Esophagus squamous epithelium (tissue), 4 donors: ENCODE measurements around the gene PSG1.
"Not testable (repeated sequence)": the region's sequence is repeated elsewhere in the genome, so short reads cannot be mapped to it uniquely, and the experiment has no call there.

Experiments used
- POLR2A ChIP-seq, 4 donors: fragments of 450-650 bp; IDR thresholded peaks; one replicate each; pipeline ENCODE4 v1.6.1; 2017; ENCODE audit warnings: antibody characterized with exemption in 4 of 4, mild to moderate bottlenecking in 4 of 4, moderate library complexity in 3 of 4
- TF ChIP-seq, protein P1 (sequence below), 6 experiments: fragments of 450-650 bp in 4 of 6; fragments of 200-600 bp in 2 of 6; sonication (generic) in 2 of 6; IDR thresholded peaks; one replicate each; pipeline ENCODE4 v1.5.1; 2016 to 2019; ENCODE audit warnings: antibody characterized with exemption in 6 of 6, mild to moderate bottlenecking in 4 of 6, moderate library complexity in 4 of 6

DNA sequence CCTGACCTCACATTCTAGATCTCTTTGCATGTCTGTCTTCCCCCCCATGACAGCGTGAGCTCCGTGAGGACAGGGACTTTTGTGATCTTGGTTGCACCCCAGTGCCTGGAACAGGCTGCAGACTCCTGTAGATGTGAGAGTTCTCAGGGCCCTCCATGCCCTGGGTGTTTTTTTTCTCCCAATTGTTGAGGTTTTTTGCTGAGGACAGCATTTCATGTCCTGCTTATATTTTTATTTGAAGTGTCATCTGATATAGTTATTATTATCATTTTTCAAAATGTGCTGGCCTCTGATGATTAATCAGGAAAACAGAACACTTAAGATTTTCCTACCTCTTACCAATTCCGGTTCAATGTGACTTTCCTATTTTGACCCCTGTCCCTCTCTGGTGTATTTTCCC is 24.8 kb downstream of the PSG1 start:
- TF ChIP-seq, protein P1, sequence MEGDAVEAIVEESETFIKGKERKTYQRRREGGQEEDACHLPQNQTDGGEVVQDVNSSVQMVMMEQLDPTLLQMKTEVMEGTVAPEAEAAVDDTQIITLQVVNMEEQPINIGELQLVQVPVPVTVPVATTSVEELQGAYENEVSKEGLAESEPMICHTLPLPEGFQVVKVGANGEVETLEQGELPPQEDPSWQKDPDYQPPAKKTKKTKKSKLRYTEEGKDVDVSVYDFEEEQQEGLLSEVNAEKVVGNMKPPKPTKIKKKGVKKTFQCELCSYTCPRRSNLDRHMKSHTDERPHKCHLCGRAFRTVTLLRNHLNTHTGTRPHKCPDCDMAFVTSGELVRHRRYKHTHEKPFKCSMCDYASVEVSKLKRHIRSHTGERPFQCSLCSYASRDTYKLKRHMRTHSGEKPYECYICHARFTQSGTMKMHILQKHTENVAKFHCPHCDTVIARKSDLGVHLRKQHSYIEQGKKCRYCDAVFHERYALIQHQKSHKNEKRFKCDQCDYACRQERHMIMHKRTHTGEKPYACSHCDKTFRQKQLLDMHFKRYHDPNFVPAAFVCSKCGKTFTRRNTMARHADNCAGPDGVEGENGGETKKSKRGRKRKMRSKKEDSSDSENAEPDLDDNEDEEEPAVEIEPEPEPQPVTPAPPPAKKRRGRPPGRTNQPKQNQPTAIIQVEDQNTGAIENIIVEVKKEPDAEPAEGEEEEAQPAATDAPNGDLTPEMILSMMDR (IDR thresholded peaks at IDR 0.05): not testable (repeated sequence)
- TF ChIP-seq POLR2A (IDR thresholded peaks at IDR 0.05): not testable (repeated sequence)
